ENCODE measurements around the gene VTCN1.

Gene VTCN1

DNA sequence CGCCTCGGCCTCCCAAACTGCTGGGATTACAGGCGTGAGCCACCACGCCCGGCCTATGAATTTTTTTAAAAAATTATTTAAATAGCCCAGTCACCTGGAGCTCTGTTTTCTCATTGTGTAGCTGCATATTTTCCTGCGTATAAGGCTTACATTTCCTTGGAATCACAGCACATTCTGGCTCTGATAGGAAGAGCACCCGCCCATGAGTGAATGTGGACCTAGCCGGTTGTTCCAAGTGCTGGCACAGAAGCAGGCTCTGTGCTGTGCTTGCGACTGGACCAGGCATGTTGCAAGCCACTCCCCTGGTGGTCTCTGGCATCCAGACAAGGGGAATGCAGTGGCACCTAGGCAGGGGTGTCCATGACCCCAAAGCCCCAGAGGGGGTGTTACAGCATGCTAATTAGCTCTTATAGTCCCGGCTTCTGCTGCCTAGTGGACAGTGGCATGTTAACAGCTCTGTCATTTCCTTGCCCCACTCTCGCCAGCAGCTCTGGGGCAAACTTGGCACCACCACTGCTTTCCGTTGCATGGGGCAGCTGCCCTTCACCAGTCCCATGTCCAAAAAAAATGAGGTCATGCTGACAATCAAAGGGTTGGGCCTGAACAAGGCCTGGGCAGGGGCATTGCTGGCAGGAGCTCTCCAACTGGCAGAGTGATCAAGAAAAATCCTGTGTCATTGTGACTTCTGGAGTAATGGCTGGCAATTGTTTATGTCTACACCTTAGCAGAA lies 5.2 kb upstream of the VTCN1 start:
- H3K27me3 Mint-ChIP-seq (ENCODE audit: low read depth, poor library complexity), result peaks cover 11% of the 10 kb centered on the region
- no peak overlapping the region for H3K4me3 Mint-ChIP-seq
- H3K9me3 Mint-ChIP-seq, result peaks cover 46% of the 10 kb centered on the region
- no peak for DNase-seq
- H3K27ac Mint-ChIP-seq, result no peak overlapping the region
- TF ChIP-seq CTCF (IDR thresholded peaks at IDR 0.05), result no peak
- no peaks in the 10 kb centered on the region for H3K4me1 Mint-ChIP-seq
- H3K36me3 Mint-ChIP-seq (ENCODE audit: low read depth), result no peaks in the 10 kb centered on the region

- Mint-ChIP-seq H3K4me1 (peaks cover under 1% of the 10 kb centered on the region), H3K9me3 (peaks cover 38% of the 10 kb centered on the region), H3K27ac (no peak overlapping the region), H3K36me3 (ENCODE audit: low read depth) (no peaks in the 10 kb centered on the region), H3K27me3 (ENCODE audit: low read depth, poor library complexity) (peaks cover 11% of the 10 kb centered on the region), H3K4me3 (no peak overlapping the region)
- no peak for DNase-seq
- no peak for TF ChIP-seq CTCF (IDR thresholded peaks at IDR 0.05)
These were observed 4.3 kb upstream of the VTCN1 start for GRCh38 chr1:117215019-117215418.

DNA sequence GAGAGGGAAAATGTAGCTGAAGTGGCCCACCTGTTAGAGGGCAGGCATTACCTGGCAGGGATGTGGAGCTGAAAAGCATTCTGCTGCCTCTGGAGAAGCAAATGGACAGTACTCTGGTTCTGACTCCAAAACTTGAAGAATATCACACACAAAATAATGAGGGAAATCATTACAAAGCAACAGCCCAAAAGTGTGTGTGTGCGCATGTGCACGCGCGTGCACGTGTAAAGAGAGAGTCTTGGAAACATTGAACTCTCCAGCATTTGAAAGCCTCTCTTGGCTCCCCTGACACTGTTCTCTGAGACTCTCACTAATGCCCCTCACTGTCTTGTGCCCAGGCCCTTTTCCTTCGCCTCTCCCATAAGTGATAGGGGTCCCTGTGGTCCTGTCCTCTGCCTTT lies 2.3 kb upstream of the VTCN1 start:
- DNase-seq, result no peak
- H3K9me3 Mint-ChIP-seq, result peaks cover 24% of the 10 kb centered on the region
- H3K4me1 Mint-ChIP-seq, result peaks cover 7% of the 10 kb centered on the region
- no peaks in the 10 kb centered on the region for H3K36me3 Mint-ChIP-seq (ENCODE audit: low read depth)
- H3K27ac Mint-ChIP-seq, result no peak overlapping the region
- H3K4me3 Mint-ChIP-seq, result no peak overlapping the region
- peaks cover 24% of the 10 kb centered on the region for H3K27me3 Mint-ChIP-seq (ENCODE audit: low read depth, poor library complexity)
- TF ChIP-seq CTCF (IDR thresholded peaks at IDR 0.05), result no peak

DNA sequence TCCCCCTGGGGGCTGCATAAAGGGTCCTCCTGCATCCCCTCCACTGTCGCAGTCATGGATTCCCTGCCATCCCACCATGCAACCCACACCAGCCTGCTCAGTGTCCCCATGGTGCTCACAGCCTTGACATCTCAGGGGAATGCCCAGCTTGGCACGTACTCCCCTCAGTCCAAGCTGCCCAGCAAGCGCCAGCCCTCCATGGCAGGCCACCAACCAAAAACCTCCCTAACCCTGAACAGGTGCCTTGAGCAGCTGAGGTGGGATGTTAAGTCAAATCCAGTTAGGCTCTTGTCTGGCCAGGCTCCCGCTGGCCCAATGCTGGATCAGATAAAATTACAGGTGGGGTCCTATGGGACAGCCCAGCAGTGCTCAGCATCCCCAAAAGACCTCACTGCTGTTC lies 341 bp downstream of the VTCN1 start:
- Mint-ChIP-seq H3K27ac (no peak overlapping the region), H3K36me3 (ENCODE audit: low read depth) (no peaks in the 10 kb centered on the region), H3K4me3 (no peak overlapping the region), H3K4me1 (peaks cover 7% of the 10 kb centered on the region), H3K9me3 (peaks cover 4% of the 10 kb centered on the region), H3K27me3 (ENCODE audit: low read depth, poor library complexity) (peaks cover 36% of the 10 kb centered on the region)
- no peak for TF ChIP-seq CTCF (IDR thresholded peaks at IDR 0.05)
- no peak for DNase-seq

GRCh38 chr1:117209094-117209493 lies 1.6 kb downstream of the VTCN1 start:
- TF ChIP-seq CTCF (IDR thresholded peaks at IDR 0.05), result no peak
- Mint-ChIP-seq H3K36me3 (ENCODE audit: low read depth) (no peaks in the 10 kb centered on the region), H3K27ac (no peak overlapping the region), H3K27me3 (ENCODE audit: low read depth, poor library complexity) (peaks cover 29% of the 10 kb centered on the region), H3K4me3 (no peak overlapping the region), H3K4me1 (peaks cover 7% of the 10 kb centered on the region), H3K9me3 (no peaks in the 10 kb centered on the region)
- no peak for DNase-seq

DNA sequence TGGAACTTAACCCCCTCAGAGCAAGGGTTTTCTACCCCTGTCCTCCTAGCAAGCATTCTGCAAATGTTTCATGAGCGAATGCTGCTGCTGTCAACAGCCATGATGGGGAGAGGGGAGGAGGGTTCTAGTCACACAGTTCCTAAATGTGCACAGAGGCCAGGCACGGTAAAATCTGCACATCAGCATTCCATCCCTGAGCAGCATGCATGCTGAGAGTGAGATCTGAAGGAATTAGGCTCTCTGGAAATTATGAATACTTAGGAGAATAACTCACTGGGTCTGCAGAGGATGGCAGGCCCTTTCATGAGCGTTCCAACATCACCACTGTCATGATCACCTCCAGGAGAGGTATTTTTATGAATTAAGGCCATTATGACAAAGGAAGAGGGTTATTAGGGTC lies 2.1 kb downstream of the VTCN1 start:
- H3K4me1 Mint-ChIP-seq, result peaks cover 7% of the 10 kb centered on the region
- DNase-seq, result no peak
- no peak overlapping the region for H3K4me3 Mint-ChIP-seq
- H3K27me3 Mint-ChIP-seq (ENCODE audit: low read depth, poor library complexity), result peaks cover 29% of the 10 kb centered on the region
- no peak for TF ChIP-seq CTCF (IDR thresholded peaks at IDR 0.05)
- H3K27ac Mint-ChIP-seq, result no peak overlapping the region
- H3K9me3 Mint-ChIP-seq, result no peaks in the 10 kb centered on the region
- H3K36me3 Mint-ChIP-seq (ENCODE audit: low read depth), result no peaks in the 10 kb centered on the region
